ENCODE data around the gene PHF13.
A peak's percentile ranks its signal among the peaks of the same experiment; 100 is the strongest.
"Not testable (repeated sequence)": the region's sequence is repeated elsewhere in the genome, so short reads cannot be mapped to it uniquely, and the experiment has no call there.

PHF13 gene

DNA sequence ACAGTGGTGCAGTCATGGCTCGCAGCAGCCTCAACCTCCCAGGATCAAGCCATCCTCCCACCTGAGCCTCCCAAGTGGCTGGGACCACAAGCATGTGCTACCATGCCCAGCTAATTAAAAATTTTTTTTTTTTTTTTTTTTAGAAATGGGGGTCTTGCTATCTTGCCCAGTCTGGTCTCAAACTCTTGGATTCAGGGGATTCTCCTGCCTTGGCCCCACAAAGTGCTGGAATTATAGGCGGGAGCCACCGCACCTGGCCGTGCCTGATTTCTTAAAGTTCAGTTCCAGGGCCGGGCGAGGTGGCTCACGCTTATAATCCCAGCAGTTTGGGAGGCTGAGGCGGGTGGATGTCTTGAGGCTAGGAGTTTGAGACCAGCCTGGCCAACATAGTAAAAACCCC, 17.5 kb downstream of the PHF13 start:
- no peak for DNase-seq (ENCODE audit: low spot score)

DNA sequence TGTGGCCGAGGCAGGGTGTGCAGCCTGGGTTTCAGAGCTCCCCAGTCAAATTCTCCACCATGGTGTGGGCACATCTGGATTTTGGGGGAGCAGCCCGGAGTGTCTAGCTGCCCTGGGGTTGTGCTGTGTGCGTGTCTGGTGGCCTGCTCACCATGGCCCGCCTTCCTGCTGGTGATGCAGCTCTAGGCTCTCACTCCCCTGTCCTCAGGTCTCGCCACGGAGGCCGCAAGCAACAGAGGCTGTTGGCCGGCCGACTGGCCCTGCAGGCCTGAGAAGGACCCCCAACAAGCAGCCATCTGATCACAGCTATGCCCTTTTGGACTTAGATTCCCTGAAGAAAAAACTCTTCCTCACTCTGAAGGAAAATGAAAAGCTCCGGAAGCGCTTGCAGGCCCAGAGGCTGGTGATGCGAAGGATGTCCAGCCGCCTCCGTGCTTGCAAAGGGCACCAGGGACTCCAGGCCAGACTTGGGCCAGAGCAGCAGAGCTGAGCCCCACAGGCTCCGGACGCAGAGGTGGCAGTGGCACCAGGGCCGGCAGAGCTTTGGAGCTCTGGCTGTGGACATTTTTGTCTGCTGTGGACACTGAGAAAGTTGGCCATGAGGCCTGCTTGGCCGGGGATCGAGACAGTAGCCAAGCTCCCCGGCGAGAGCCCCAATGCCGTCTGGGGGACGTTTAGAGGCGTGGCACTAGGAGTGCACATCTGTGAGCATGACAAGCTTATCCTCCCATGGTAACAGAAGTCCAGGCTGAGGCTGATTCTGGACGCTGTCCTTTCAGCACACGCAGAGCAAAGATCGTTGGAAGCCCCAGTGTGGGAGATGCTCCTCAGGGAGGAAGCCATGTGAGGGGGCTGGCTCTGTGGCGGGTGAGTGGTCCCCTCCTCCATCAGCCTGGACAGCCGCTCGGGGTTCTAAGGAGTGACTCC, 19.3 kb downstream of the PHF13 start:
- no peak for DNase-seq (ENCODE audit: low spot score)

DNA sequence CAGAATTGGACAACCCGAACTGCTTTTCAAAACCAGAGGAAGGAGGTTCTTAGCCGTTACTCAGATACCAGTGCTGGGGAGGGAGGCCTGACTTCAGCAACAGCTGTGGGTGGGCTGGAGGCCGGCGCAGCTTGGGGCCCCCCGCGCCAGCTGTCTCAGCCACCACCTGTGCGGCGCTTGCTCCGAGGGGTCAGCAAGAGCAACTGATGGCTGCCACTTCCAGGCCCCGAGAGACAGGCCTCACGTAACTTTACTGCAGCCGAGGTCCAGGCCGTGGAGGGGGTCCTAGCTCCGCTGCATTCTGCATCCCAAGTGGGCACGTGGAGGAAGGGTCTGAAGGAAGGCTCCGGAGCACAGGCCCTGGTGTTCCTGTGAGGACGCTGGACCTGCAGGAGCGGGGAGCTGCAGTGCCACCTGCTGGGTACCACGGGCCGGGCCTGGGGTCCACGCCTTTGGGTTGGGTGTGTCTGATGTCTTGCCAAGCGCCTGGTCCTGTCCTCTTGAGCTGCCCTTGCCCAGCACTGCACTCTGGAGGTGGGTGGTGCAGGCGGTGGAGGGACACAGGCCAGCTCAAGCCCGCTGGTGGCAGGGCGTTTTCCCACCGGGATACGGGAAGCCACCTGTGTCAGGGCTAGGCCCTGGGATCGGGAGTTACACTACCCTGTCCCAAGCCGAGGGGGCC, 21.0 kb downstream of the PHF13 start:
- peak; percentile 34 for DNase-seq (ENCODE audit: low spot score)

DNA sequence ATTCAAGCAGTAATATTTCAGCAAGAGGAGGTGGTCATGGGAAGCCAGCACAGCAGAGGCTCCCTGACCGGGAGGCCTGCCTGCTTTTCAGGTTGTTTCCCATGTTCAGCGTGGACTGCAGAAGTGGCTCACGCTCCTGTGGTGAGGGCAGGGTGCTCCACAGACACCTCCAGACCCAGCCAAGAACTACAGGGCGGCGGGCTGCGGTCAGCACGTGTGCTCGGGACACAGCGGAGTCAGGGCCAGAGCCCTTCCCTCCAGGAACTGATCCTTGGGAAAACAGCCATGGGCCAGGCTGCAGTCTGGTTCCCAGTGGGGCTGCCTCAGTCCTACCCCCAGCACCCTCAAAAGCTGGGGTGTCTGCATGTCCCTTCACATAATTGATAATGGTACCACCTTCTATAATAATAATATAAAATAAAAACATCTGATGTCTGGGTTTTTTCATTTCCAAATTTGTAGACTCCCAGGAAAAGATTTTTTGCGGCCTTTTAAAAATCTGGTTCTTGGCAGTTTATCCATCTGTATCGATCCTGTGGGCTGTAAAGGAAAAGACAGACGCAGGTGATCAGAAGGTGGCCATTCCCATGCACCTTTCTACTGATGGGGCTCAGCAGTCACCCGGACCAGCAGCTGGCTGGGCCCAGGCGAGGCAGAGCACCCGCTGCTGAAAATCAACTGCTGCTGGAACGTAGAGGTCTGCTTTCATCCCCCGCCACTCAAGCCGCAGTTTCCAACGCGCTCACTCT, 21.8 kb downstream of the PHF13 start:
- DNase-seq (ENCODE audit: low spot score): no peak

DNA sequence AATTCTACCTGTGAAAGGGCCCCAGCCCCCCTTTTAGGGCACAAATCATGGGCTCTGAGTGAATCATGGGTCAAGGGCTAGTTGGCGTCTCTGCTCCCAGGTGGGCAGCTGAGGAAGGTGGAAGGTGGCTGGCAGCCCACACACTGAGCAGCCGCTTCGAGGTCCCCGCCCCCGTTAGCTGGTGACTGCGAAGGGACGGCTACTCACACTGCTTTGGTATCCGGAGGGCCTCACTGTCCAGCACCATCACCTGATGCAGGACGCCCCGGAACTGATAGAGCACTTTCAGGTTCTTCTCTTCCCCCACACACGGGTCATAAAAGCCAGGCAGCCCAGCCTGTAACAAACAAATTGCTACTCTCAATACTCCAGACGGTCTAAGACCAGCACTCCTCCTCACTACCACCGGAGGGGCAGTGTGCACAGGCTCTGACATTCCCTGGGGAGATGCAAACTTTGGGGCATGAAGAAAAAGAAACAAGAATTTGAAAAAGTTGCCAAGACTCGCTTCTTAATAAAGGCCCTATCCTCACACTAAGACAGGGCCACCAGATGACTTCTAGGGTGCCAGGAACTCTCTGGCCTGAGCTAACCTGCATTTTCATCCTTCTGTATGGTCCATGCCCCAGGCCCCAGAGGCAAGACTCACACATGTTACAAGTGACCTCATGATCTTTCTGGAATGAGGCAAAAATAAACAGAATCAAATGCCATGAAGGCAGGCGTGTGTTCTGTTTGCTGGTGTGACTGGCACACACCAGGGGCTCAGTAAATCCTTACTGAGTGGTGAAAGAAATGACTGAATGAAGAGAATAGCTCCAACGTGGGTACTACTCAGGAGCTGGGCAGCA, 22.6 kb downstream of the PHF13 start:
- DNase-seq (ENCODE audit: low spot score): no peak

DNA sequence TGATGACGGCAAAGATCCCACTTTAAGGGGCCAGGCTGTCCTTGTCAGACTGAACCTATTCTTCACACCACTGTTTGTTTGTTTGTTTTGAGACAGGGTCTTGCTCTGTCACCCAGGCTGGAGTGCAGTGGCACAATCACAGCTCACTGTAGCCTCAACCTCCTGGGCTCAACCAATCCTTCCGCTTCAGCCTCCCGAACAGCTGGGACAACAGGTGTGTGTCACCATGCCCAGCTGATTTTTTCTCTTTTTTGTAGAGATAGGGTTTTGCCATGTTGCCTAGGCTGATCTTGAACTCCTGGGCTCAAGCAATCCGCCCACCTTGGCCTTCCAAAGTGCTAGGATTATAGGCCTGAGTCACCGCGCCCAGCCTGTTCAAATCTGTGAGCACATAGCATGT, 23.2 kb downstream of the PHF13 start:
- DNase-seq (ENCODE audit: low spot score): not testable (repeated sequence)

DNA sequence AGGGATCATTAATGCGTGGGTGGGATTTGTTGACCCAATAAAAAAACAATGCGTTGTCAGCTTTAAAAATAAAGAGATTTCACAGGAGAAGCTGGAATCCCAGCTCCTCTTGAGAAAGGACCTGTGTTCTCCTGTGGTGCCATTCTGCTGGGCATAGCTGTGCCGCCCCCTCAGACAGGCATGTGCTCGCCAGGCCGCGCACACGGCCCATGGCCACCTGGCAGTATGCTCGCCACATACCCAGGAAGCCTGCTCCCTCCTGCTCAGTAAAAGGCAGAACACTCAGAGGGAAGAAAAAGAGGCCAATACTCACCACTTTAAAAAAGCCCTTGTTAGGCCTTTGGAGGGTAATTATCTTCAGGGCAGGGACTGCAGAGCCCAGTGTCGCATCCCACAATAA, 24.2 kb downstream of the PHF13 start:
- no peak for DNase-seq (ENCODE audit: low spot score)

DNA sequence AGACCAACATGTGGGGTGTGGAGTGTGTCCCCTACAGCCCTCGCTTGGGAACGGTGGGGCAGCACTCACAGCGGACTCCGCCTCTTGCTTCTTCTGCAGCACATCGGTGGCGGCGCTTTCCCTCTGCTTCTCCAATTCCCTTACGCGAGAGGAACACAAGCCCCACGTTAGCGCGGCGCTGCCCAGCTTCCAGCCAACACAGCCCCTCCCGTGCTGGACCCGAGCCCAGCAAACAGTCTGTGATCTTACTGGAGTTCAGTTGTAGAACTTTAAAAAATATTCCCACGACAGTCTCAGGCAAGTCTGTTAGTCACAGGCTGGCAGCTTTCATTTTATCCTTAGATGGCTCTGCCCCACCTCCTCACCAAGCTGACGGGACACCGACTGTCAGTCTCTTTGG, 24.7 kb downstream of the PHF13 start:
- DNase-seq (ENCODE audit: low spot score): no peak

DNA sequence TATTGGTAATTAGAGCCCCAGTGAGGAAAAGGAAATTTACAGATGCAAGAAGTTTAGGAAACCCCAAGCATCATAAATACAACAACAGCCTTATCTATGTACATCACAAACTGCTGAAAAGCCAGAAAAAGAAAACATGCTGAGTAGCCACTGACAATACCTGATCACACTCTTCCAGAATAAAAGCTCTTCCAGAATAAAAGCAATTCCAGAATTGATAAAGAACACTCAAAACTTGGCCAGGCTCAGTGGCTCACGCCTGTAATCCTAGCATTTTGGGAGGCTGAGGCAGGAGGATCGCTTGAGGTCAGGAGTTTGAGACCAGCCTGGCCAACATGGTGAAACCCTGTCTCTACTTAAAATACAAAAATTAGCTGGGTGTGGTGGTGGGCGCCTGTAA, 27.3 kb downstream of the PHF13 start:
- DNase-seq (ENCODE audit: low spot score): not testable (repeated sequence)

DNA sequence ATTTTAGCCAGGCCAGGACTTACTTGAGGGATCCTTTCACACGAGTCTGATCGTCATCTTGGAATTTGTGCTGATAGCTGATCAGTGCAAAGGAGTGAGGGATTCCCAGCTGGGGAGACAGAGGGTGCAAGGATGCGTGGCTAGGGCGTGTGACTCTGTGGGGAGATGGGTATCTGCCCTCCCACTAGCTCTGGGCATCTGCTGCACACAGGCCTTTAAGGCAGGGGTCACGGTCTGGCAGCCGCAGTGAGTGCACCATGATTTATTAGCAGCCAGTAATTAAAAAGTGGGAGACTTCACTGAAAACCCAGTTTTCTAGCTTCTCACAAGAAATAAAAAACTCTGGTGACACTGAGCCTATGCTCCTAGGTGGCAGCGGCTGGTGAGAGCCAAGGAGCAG, 31.5 kb downstream of the PHF13 start:
- no peak for DNase-seq (ENCODE audit: low spot score)

DNA sequence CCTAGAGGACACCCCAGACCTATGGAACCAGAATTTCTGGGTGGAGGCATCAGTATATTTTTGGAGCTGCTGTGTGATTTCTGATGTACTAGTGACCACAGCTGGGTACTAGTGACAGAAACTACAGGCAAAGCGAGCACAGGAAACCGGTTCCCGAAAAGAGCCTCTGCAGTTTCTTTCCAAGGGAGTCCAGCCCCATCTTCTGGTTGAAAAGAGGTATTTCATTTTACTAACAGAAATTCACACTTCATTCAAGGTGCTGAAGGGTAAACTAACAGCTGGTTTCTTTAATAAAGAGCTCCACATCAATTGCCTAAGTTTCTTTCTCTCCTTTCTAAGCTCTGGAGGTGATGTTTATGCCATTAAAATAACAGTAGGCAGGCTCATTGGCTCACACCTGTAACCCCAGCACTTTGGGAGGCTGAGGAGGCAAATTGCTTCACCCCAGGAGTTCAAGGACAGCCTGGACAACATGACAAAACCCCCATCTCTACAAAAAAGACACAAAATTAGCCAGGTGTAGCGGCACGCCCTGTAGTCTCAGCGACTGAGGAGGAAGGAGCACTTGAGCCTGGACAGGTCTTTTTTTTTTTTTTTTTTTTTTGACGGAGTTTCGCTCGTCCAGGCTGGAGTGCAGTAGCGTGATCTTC, 33.1 kb downstream of the PHF13 start:
- DNase-seq (ENCODE audit: low spot score): peak; percentile 63

DNA sequence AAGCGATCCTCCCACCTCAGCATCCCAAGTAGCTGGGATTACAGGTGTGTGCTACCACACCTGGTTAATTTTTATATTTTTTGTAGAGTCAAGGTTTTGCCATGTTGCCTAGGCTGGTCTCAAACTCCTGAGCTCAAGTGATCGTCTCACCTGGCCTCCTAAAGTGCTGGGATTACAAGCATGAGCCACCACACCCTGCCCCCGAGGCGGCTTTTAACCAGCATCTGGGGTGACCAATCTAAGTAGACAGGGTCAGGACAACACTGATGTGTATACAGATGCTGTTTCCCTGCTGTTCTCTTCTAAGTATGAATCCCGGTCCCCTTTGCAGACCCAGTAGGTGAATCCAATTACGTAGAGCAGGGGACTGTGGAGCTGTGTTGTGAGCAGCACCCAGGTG, 35.0 kb downstream of the PHF13 start:
- DNase-seq (ENCODE audit: low spot score): no peak

DNA sequence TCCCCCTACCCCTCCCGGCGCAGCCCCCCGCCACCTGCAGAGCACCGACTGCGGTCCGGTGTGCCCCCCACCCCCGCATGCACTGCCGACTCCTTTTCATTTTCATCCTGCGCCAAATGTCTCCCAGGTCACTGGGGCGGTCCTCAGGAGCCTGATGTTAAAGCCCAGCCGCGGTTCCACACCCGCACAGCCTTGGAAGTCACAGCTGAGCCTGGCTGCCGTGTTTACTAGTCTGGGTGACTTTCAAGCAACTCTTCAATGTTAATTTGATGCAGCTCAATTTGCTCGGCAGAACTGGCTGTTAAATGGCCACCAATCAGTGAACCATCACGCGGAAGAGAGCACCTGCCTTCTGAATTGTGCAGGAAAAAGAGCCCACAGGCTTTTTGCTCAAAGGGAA, 38.4 kb downstream of the PHF13 start:
- DNase-seq (ENCODE audit: low spot score): no peak

DNA sequence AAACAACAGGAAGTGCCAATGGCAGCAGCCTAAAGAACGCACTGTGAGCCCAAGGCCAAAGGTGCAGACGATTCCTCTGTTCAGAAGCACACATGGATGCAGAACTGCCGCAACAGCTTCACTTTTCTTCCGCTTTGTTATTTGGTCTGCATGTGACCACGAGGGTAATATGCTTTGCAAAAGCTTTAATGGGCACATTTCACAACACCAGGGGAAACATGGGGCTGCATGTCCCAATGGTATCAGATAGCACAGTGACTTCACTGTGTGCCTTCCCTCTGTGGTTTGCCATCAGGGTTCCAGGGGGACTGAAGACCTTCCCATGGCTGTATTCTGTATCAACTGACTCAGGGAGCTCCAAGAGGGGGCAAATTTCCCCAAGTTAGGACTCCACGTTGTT, 39.5 kb downstream of the PHF13 start:
- no peak for DNase-seq (ENCODE audit: low spot score)

DNA sequence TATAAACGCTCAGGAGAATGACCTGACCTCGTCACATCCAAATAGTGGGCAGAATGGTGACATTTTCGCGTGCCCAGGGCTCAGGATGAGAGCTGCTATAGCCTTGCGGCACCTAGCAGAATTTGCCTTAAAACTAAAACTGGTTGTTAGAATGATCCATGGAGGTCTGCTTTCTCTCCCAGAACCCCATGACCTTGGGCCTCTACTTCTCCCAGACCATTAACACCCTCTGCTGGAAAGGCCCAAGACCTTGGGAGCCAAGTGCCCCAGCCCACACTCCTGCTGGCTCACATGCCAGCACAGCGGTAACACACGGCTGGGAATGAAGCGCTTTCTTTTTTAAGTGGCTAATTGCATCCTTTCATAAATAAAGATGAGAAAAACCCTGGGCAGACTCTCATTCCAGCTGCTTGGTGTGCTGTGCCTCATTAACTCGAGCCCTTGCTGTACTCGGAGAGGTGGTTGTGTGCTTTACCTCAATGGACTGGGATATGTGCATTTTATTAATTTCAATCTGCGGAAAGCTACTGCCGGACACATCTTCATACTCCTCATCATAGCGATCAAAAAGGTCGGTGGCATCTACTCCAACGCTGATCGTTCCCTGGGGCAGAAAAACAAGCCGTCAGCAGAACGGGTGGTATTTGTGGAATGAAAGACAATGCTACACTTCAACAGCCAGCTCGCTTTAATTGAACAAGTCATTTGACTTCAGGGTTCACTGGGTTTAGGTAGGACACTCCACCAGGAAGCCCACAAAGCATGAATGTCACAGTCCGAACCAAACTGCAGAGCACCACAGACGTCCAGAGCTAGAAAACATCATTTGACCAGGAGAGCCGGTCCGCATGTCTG, 40.1 kb downstream of the PHF13 start:
- no peak for DNase-seq (ENCODE audit: low spot score)

DNA sequence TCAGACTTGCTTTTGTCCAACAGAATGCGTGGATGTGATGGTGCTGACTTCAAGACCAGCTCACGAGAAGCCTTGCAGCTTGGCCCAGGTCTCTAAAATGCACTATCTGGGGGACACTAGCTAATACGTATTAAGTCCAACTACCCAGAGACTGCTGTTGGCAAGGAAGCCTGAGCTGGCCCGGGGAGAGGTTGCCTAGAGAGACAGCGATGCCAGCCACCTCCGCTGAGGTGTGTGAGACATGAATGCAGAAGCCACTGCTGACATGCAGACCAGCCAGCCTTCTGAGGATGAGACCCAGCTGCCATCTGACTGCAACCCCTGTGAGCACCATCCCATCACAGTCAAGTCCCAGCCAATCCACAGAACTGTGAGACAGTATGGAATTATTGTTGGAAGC, 43.6 kb downstream of the PHF13 start:
- DNase-seq (ENCODE audit: low spot score): no peak

DNA sequence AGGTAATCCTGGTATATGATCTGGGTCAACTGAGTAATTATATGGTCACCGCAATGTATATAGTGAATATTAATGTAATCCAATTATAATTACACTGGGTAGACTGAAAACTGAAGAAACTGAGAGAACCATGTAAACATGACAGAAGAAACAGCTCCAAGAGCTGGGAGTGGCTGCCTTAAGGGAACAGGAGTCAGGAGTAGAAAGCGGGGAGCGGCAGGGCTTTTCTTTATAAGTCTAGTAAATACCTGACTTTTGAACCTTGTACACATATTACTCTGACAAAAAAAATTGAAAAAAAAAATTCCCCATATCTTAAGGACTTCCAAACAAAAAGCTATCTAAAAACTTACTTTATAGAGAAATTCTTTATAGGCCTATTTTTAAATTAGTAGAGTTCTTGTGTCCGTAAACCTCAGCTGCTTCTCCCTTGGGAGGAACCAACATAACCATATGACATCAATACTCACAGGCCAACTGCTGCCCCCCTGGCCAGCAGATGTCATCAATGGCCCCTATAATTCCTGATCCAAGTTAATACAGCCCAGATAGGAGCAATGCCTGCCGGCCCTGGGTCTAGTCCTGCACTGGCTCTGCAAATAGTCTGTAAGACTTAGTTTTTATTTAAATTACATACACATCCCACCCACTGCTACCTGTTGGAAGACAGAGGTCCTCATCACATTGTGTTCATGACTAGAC, 45.0 kb downstream of the PHF13 start:
- no peak for DNase-seq (ENCODE audit: low spot score)

DNA sequence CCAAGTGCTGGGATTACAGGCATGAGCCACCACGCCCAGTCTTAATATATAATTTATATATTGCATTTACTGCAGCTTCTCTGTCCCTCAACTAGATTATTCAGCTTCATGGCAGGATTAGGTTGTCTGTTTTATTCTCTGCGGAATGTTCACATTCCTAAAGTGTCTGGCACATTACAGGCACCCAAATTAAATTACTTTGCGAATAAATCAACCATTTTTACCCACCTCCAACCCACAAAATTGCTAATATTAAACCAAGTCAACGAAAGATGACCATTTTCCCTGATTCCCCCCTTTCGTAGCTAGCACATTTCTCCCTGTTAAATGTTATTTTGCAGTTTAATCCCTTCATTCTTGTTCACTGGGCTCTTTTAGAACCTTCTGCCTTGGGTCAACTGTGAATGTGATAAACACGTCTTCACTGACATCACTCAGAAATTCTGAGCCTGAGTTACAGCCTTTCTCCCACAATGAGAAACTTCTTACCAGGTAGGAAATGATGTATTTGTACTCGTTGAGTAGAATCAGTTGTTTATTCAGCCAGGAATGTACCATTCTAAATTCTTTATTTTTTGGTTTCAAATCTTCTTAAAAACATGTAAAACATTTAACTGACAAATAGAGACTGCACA, 47.0 kb downstream of the PHF13 start:
- no peak for DNase-seq (ENCODE audit: low spot score)

DNA sequence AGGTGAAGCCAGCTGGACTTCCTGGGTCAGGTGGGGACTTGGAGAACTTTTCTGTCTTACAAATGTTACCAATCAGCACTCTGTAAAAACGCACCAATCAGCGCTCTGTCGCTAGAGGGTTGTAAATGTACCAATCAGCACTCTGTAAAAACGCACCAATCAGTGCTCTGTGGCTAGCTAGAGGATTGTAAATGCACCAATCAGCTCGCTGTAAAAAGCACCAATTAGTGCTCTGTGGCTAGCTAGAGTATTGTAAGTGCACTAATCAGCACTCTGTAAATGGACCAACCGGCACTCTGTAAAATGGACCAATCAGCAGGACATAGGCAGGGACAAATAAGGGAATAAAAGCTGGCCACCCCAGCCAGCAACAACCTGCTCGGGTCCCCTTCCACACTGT, 48.9 kb downstream of the PHF13 start:
- not testable (repeated sequence) for DNase-seq (ENCODE audit: low spot score)
